SK-N-SH treated with all-trans-retinoic acid at 6 μM for 48 hours (cell line): ENCODE measurements around the gene CCDC30.

Experiments
- ATAC-seq: fragments of 200-7000 bp; cut with Tn5 transposase; 3 replicates; pipeline ENCODE4 v1.9.1; 2020; ENCODE audit warnings: mild to moderate bottlenecking, moderate library complexity
- ARNTL ChIP-seq: fragments of 450-650 bp; formaldehyde crosslinking; IDR thresholded peaks from 2 replicates; pipeline ENCODE4 v1.5.0; 2020; ENCODE audit warnings: low read depth, mild to moderate bottlenecking, moderate library complexity, borderline replicate concordance
- BACH2 ChIP-seq: fragments of 250-450 bp; sonication (Bioruptor Pico); IDR thresholded peaks from 2 replicates; pipeline ENCODE4 v1.9.0; 2021; ENCODE audit warnings: mild to moderate bottlenecking, borderline replicate concordance
- CSDC2 ChIP-seq: fragments of 250-450 bp; sonication (Bioruptor Pico); IDR thresholded peaks from 2 replicates; pipeline ENCODE4 v1.5.0; 2020; ENCODE audit warnings: mild to moderate bottlenecking, moderate library complexity
- ESRRG ChIP-seq: fragments of 250-450 bp; sonication (Bioruptor Pico); IDR thresholded peaks from 2 replicates; pipeline ENCODE4 v1.6.1; 2021; ENCODE audit warnings: mild to moderate bottlenecking
- GLIS3 ChIP-seq: fragments of 250-450 bp; sonication (Bioruptor Pico); IDR thresholded peaks from 2 replicates; pipeline ENCODE4 v1.5.0; 2020; ENCODE audit warnings: mild to moderate bottlenecking, moderate library complexity
- ISL1 ChIP-seq: fragments of 250-450 bp; sonication (Bioruptor Pico); IDR thresholded peaks from 2 replicates; pipeline ENCODE4 v2.1.2; 2022; ENCODE audit warnings: mild to moderate bottlenecking, moderate library complexity
- PPARA ChIP-seq: fragments of 250-450 bp; sonication (Bioruptor Pico); IDR thresholded peaks from 2 replicates; pipeline ENCODE4 v1.5.0; 2020; ENCODE audit warnings: mild to moderate bottlenecking, borderline replicate concordance
- RARB ChIP-seq: fragments of 250-450 bp; sonication (Bioruptor Pico); IDR thresholded peaks from 2 replicates; pipeline ENCODE4 v1.8.0; 2021; ENCODE audit warnings: mild to moderate bottlenecking, moderate library complexity
- SNAI2 ChIP-seq: fragments of 250-450 bp; sonication (Bioruptor Pico); IDR thresholded peaks from 2 replicates; pipeline ENCODE4 v1.5.0; 2020; ENCODE audit warnings: mild to moderate bottlenecking, moderate library complexity
- TCF4 ChIP-seq: fragments of 250-450 bp; sonication (Bioruptor Pico); IDR thresholded peaks from 2 replicates; pipeline ENCODE4 v1.8.0; 2021; ENCODE audit warnings: mild to moderate bottlenecking, moderate library complexity, borderline replicate concordance
- TOX ChIP-seq: fragments of 250-450 bp; sonication (Bioruptor Pico); IDR thresholded peaks from 2 replicates; pipeline ENCODE4 v1.8.0; 2021; ENCODE audit warnings: mild to moderate bottlenecking, moderate library complexity, borderline replicate concordance
- ZC3H10 ChIP-seq: fragments of 250-450 bp; sonication (Bioruptor Pico); IDR thresholded peaks from 2 replicates; pipeline ENCODE4 v1.5.1; 2021; ENCODE audit warnings: mild to moderate bottlenecking, moderate library complexity
- ZFP3 ChIP-seq: fragments of 250-450 bp; sonication (Bioruptor Pico); IDR thresholded peaks from 2 replicates; pipeline ENCODE4 v1.5.0; 2020; ENCODE audit warnings: mild to moderate bottlenecking, moderate library complexity
- ZFP30 ChIP-seq: fragments of 450-650 bp; formaldehyde crosslinking; IDR thresholded peaks from 2 replicates; pipeline ENCODE4 v1.5.0; 2022; ENCODE audit warnings: mild to moderate bottlenecking, moderate library complexity
- ZNF565 ChIP-seq: fragments of 450-650 bp; formaldehyde crosslinking; conservative IDR thresholded peaks from 2 replicates; pipeline ENCODE4 v1.5.0; 2020; ENCODE audit warnings: low read depth, mild to moderate bottlenecking, moderate library complexity
- ZNF70 ChIP-seq: fragments of 450-650 bp; formaldehyde crosslinking; IDR thresholded peaks from 2 replicates; pipeline ENCODE4 v1.5.0; 2020; ENCODE audit warnings: mild to moderate bottlenecking, moderate library complexity
- ZNF8 ChIP-seq: fragments of 450-650 bp; formaldehyde crosslinking; IDR thresholded peaks from 2 replicates; pipeline ENCODE4 v1.5.0; 2020; ENCODE audit warnings: mild to moderate bottlenecking, moderate library complexity
- TF ChIP-seq, protein P1 (sequence below): fragments of 250-450 bp; sonication (Bioruptor Pico); IDR thresholded peaks from 2 replicates; pipeline ENCODE4 v1.8.0; 2020; ENCODE audit warnings: mild to moderate bottlenecking, moderate library complexity, borderline replicate concordance
- TF ChIP-seq, protein P2 (sequence below): fragments of 250-450 bp; sonication (Bioruptor Pico); IDR thresholded peaks from 2 replicates; pipeline ENCODE4 v1.8.0; 2021; ENCODE audit warnings: low read depth, mild to moderate bottlenecking, moderate library complexity, borderline replicate concordance
- TF ChIP-seq, protein P3 (sequence below): fragments of 250-450 bp; sonication (Bioruptor Pico); IDR thresholded peaks from 2 replicates; pipeline ENCODE4 v1.5.0; 2020; ENCODE audit warnings: mild to moderate bottlenecking, moderate library complexity
- TF ChIP-seq, protein P4 (sequence below): fragments of 250-450 bp; sonication (Bioruptor Pico); IDR thresholded peaks from 2 replicates; pipeline ENCODE4 v1.5.1; 2021; ENCODE audit warnings: mild to moderate bottlenecking, moderate library complexity

CCDC30 gene

DNA sequence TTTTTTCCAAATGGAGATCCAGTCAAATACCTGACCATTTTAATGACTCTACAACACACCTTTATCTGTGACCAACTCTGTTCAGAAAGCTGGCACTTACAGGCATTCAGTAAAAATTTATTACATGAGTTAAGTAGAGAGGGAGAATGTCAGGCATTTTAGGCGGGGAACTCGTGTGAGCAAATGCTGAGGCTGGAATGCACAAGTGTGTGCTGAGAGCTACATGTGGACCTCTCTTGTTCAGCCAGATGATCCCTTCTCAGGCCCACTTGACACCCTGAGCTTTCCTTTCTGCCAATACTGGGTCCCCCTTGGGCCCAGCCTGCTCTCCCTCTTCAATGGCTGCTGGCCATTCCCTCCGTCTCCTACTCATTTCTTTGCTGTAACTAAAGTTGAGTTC, 206.8 kb downstream of the CCDC30 start:
- no peak for ATAC-seq
- TF ChIP-seq PPARA (CRISPR knock-in tag) (no peak), ZNF565 (no peak), TCF4 (no peak), ZNF8 (CRISPR knock-in tag) (no peak), TOX (CRISPR knock-in tag) (no peak)
- TF ChIP-seq, protein P1, sequence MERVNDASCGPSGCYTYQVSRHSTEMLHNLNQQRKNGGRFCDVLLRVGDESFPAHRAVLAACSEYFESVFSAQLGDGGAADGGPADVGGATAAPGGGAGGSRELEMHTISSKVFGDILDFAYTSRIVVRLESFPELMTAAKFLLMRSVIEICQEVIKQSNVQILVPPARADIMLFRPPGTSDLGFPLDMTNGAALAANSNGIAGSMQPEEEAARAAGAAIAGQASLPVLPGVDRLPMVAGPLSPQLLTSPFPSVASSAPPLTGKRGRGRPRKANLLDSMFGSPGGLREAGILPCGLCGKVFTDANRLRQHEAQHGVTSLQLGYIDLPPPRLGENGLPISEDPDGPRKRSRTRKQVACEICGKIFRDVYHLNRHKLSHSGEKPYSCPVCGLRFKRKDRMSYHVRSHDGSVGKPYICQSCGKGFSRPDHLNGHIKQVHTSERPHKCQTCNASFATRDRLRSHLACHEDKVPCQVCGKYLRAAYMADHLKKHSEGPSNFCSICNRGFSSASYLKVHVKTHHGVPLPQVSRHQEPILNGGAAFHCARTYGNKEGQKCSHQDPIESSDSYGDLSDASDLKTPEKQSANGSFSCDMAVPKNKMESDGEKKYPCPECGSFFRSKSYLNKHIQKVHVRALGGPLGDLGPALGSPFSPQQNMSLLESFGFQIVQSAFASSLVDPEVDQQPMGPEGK (CRISPR knock-in tag) = no peak

DNA sequence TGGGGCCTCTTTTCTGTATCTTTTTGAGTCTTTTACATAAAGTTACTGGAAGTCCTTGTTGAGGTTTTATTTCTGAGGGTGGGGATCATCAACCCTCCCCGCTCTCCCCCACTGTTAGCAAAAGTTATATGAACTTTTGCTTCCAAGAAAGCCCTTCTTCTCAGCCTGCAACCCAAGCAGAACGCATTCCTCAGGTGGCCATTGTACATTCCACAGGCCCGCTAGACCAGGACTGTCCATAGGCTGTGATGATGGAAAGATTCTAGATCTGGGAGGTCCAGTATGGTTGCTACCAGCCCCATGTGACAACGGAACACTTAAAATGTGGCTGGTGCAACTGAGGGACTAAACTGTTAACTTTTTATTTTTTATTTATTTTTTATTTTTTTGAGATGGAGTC, 207.3 kb downstream of the CCDC30 start:
- ATAC-seq = no peak
- TF ChIP-seq GLIS3 = no peak
- no peak for TF ChIP-seq ISL1 (CRISPR knock-in tag)
- no peak for TF ChIP-seq ZNF565
- no peak for TF ChIP-seq SNAI2
- no peak for TF ChIP-seq ZNF8 (CRISPR knock-in tag)
- TF ChIP-seq, protein P2, sequence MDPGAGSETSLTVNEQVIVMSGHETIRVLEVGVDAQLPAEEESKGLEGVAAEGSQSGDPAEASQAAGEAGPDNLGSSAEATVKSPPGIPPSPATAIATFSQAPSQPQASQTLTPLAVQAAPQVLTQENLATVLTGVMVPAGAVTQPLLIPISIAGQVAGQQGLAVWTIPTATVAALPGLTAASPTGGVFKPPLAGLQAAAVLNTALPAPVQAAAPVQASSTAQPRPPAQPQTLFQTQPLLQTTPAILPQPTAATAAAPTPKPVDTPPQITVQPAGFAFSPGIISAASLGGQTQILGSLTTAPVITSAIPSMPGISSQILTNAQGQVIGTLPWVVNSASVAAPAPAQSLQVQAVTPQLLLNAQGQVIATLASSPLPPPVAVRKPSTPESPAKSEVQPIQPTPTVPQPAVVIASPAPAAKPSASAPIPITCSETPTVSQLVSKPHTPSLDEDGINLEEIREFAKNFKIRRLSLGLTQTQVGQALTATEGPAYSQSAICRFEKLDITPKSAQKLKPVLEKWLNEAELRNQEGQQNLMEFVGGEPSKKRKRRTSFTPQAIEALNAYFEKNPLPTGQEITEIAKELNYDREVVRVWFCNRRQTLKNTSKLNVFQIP (CRISPR knock-in tag) = no peak
- no peak for TF ChIP-seq ARNTL (CRISPR knock-in tag)
- TF ChIP-seq CSDC2 (CRISPR knock-in tag) = no peak
- no peak for TF ChIP-seq ZC3H10 (CRISPR knock-in tag)
- TF ChIP-seq, protein P3, sequence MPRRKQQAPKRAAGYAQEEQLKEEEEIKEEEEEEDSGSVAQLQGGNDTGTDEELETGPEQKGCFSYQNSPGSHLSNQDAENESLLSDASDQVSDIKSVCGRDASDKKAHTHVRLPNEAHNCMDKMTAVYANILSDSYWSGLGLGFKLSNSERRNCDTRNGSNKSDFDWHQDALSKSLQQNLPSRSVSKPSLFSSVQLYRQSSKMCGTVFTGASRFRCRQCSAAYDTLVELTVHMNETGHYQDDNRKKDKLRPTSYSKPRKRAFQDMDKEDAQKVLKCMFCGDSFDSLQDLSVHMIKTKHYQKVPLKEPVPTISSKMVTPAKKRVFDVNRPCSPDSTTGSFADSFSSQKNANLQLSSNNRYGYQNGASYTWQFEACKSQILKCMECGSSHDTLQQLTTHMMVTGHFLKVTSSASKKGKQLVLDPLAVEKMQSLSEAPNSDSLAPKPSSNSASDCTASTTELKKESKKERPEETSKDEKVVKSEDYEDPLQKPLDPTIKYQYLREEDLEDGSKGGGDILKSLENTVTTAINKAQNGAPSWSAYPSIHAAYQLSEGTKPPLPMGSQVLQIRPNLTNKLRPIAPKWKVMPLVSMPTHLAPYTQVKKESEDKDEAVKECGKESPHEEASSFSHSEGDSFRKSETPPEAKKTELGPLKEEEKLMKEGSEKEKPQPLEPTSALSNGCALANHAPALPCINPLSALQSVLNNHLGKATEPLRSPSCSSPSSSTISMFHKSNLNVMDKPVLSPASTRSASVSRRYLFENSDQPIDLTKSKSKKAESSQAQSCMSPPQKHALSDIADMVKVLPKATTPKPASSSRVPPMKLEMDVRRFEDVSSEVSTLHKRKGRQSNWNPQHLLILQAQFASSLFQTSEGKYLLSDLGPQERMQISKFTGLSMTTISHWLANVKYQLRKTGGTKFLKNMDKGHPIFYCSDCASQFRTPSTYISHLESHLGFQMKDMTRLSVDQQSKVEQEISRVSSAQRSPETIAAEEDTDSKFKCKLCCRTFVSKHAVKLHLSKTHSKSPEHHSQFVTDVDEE (CRISPR knock-in tag) = no peak
- TF ChIP-seq ZNF70 (CRISPR knock-in tag) = no peak
- no peak for TF ChIP-seq RARB (CRISPR knock-in tag)
- TF ChIP-seq ZFP30 (CRISPR knock-in tag) = no peak
- TF ChIP-seq, protein P4, sequence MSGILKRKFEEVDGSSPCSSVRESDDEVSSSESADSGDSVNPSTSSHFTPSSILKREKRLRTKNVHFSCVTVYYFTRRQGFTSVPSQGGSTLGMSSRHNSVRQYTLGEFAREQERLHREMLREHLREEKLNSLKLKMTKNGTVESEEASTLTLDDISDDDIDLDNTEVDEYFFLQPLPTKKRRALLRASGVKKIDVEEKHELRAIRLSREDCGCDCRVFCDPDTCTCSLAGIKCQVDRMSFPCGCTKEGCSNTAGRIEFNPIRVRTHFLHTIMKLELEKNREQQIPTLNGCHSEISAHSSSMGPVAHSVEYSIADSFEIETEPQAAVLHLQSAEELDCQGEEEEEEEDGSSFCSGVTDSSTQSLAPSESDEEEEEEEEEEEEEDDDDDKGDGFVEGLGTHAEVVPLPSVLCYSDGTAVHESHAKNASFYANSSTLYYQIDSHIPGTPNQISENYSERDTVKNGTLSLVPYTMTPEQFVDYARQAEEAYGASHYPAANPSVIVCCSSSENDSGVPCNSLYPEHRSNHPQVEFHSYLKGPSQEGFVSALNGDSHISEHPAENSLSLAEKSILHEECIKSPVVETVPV (CRISPR knock-in tag) = no peak
- TF ChIP-seq TCF4 = no peak

DNA sequence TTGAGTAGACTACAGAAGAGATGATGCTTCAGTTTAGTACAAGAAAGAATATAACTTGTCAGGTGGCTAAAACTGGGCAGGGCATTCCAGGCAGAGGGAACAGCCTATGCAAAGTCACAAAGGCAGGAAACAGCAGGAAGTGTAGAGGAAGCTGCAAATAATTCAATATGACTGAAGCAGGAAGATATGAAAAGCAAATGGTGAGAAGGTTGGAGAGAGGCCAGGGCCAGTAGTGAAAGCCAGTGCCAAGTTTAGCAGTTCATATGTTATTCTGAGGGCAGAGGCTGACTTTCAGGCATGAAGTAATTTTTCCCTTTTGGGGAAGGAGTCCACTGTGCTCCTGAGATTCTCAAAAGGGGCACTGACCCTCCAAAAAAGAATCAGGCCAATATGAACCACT, 211.1 kb downstream of the CCDC30 start:
- ATAC-seq = no peak
- TF ChIP-seq ZC3H10 (CRISPR knock-in tag) (no peak), TCF4 (no peak), BACH2 (CRISPR knock-in tag) (no peak), ESRRG (CRISPR knock-in tag) (no peak), ARNTL (CRISPR knock-in tag) (no peak), ZFP3 (no peak), SNAI2 (no peak), GLIS3 (no peak)
- TF ChIP-seq, protein P2 (CRISPR knock-in tag) = no peak
- TF ChIP-seq, protein P3 (CRISPR knock-in tag) = no peak
- TF ChIP-seq, protein P4 (CRISPR knock-in tag) = no peak
